ENCODE data around the gene LEKR1. TPM values are rescaled to one million over a fixed set of nuclear protein-coding genes. Genes with fewer than 3 reads are reported as not detected.

The LEKR1 gene
- total and polyA plus RNA-seq, 2 donors (not counting 1 experiment from before 2014, with no cell fraction given), result 0.94 to 4.7 TPM

GRCh38 chr3:157081626-157082210 lies 255.6 kb downstream of the LEKR1 start:
- H3K4me3 ChIP-seq (ENCODE audit: control extremely low read depth in 1 of 5, extremely low read depth in 1 of 5, insufficient read depth in 1 of 5, low read depth in 2 of 5, low read length in 4 of 5), result no peak overlapping the region
- no peaks in the 10 kb centered on the region for H3K9me3 ChIP-seq (ENCODE audit: control extremely low read depth in 1 of 3, control insufficient read depth in 2 of 3, insufficient read depth in 1 of 3, low read length in 2 of 3)
- ATAC-seq (ENCODE audit: low read depth) (peak; percentile 99), DNase-seq (peak; percentile 86)
- TF ChIP-seq EZH2 (IDR thresholded peaks at IDR 0.05; ENCODE audit: borderline replicate concordance, insufficient read depth, low read depth, low read length, poor library complexity, severe bottlenecking) (no peak), CTCF (IDR thresholded peaks at IDR 0.05) (peak; percentile 96)
- Mint-ChIP-seq H3K9me3 (ENCODE audit: insufficient read depth) (no peaks in the 10 kb centered on the region), H3K27me3 (peaks cover 8% of the 10 kb centered on the region), H3K27ac (peak overlapping the region; percentile 63), H3K4me1 (peaks cover 11% of the 10 kb centered on the region), H3K4me3 (peak overlapping the region; percentile 2)
- H2AFZ ChIP-seq (ENCODE audit: insufficient read depth, low read depth, low read length, poor library complexity, severe bottlenecking), result peak overlapping the region; percentile 51
- no peaks in the 10 kb centered on the region for H4K20me1 ChIP-seq (ENCODE audit: control insufficient read depth, insufficient read depth, low read length, poor library complexity, severe bottlenecking)
- H3K9ac ChIP-seq (ENCODE audit: low read length), result no peak overlapping the region
- H3K4me1 ChIP-seq (ENCODE audit: control insufficient read depth in 2 of 2, insufficient read depth in 2 of 2, low read length in 2 of 2), result peaks cover 9 to 11% of the 10 kb centered on the region in 2 donors
- no peak overlapping the region for H3K27ac ChIP-seq (ENCODE audit: low read length in 2 of 2)
- intact Hi-C loops (cut with micrococcal nuclease), result loop anchor here (1.0 to 2.0 kb wide), 6 partner anchors 55 to 527 kb away; partner anchors contain the start of genes SSR3 and TIPARP
- ChIA-PET CTCF (interaction anchor here (0.7 to 4.9 kb wide), 40 partner anchors 10 to 931 kb away, joined by 3 to 63 read pairs (median 4); partner anchors contain the start of genes LEKR1, SSR3 and TIPARP), POLR2A (interaction anchor here (0.7 to 2.9 kb wide), 4 partner anchors 255 to 408 kb away, joined by 3 to 12 read pairs (median 6); partner anchors contain the start of gene TIPARP)
- H3K27me3 ChIP-seq (replicated peaks in 1 of 4; ENCODE audit: control extremely low read depth in 1 of 4, control insufficient read depth in 3 of 4, insufficient read depth in 4 of 4, low read length in 3 of 4), result peaks cover 0 to 4% (median 0%) of the 10 kb centered on the region in 4 experiments
- peak overlapping the region; percentile 36 for H3K4me2 ChIP-seq (replicated peaks; ENCODE audit: low read depth, low read length, poor library complexity, severe bottlenecking)
- no peaks in the 10 kb centered on the region for H3K79me2 ChIP-seq (ENCODE audit: control insufficient read depth, insufficient read depth, low read length)
- 17% methylated on average over 14 of the region's 15 CpGs for WGBS (ENCODE audit: insufficient coverage)
- H3K36me3 ChIP-seq (replicated peaks in 1 of 2; ENCODE audit: control extremely low read depth in 1 of 2, control insufficient read depth in 1 of 2, extremely low read depth in 1 of 2, insufficient read depth in 2 of 2, low read length in 1 of 2), result no peaks in the 10 kb centered on the region
